H1 (cell line): ENCODE data around the gene NPSR1.

Experiments
- CHD2 ChIP-seq: IDR thresholded peaks from 2 replicates; pipeline ENCODE4 v1.6.1; 2012; ENCODE audit warnings: low read length, improper control_type of control experiment
- CTCF ChIP-seq, 3 experiments: IDR thresholded peaks; 1 replicate in 2 of 3; 2 replicates in 1 of 3; pipeline versions ENCODE4 v1.5.1 to v1.6.1; 2011; ENCODE audit warnings: low read length in 3 of 3, mild to moderate bottlenecking in 3 of 3, inconsistent platforms in 2 of 3, low read depth in 1 of 3, moderate library complexity in 1 of 3; ENCODE audit not compliant: insufficient read depth in 1 of 3; ENCODE audit errors: control extremely low read depth in 1 of 3
- EP300 ChIP-seq, 2 experiments: IDR thresholded peaks; 1 replicate in 1 of 2; 2 replicates in 1 of 2; pipeline ENCODE4 v1.6.1; 2011 to 2012; ENCODE audit warnings: low read depth in 2 of 2, low read length in 2 of 2, mild to moderate bottlenecking in 2 of 2, borderline replicate concordance in 1 of 2, inconsistent platforms in 1 of 2, moderate library complexity in 1 of 2
- GABPA ChIP-seq: IDR thresholded peaks from 2 replicates; pipeline ENCODE4 v1.6.1; 2011; ENCODE audit warnings: mild to moderate bottlenecking, low read length, moderate library complexity, borderline replicate concordance; ENCODE audit not compliant: insufficient read depth
- HDAC2 ChIP-seq, 2 experiments: fragments of 300-600 bp in 1 of 2; sonication (generic) in 1 of 2; IDR thresholded peaks; 2 replicates each; pipeline ENCODE4 v1.6.1; 2011 to 2012; ENCODE audit warnings: low read depth in 2 of 2, low read length in 2 of 2, mild to moderate bottlenecking in 2 of 2, moderate library complexity in 2 of 2, borderline replicate concordance in 1 of 2, inconsistent platforms in 1 of 2
- JUN ChIP-seq: IDR thresholded peaks from 2 replicates; pipeline ENCODE4 v1.6.1; 2011; ENCODE audit warnings: low read depth, mild to moderate bottlenecking, improper control_type of control experiment, low read length
- JUND ChIP-seq: IDR thresholded peaks from 2 replicates; pipeline ENCODE4 v1.6.1; 2011; ENCODE audit warnings: mild to moderate bottlenecking, improper control_type of control experiment, low read length
- MAX ChIP-seq: IDR thresholded peaks from 2 replicates; pipeline ENCODE4 v1.6.1; 2012; ENCODE audit warnings: inconsistent platforms
- POLR2A ChIP-seq, 2 experiments: IDR thresholded peaks; 1 replicate in 1 of 2; 2 replicates in 1 of 2; pipeline ENCODE4 v1.6.1; 2011; ENCODE audit warnings: low read depth in 2 of 2, low read length in 2 of 2, mild to moderate bottlenecking in 2 of 2; ENCODE audit errors: control extremely low read depth in 1 of 2
- POLR2AphosphoS5 ChIP-seq: IDR thresholded peaks from 2 replicates; pipeline ENCODE4 v1.6.1; 2011; ENCODE audit warnings: low read depth, low read length
- RAD21 ChIP-seq, 2 experiments: IDR thresholded peaks in 1 of 2; conservative IDR thresholded peaks in 1 of 2; 2 replicates each; pipeline ENCODE4 v1.6.1; 2011; ENCODE audit warnings: low read depth in 2 of 2, low read length in 2 of 2, improper control_type of control experiment in 1 of 2, inconsistent platforms in 1 of 2, mild to moderate bottlenecking in 1 of 2, moderate library complexity in 1 of 2
- RFX5 ChIP-seq: IDR thresholded peaks from 2 replicates; pipeline ENCODE4 v1.6.1; 2011; ENCODE audit warnings: low read depth, low read length, improper control_type of control experiment, borderline replicate concordance
- YY1 ChIP-seq: IDR thresholded peaks from 2 replicates; pipeline ENCODE4 v1.6.1; 2011; ENCODE audit warnings: low read depth, mild to moderate bottlenecking, low read length

GRCh38 chr7:34806831-34807230, 148.8 kb downstream of the NPSR1 start:
- no peak for TF ChIP-seq RAD21 (IDR thresholded peaks at IDR 0.05 in 1 of 2, conservative IDR thresholded peaks at IDR 0.05 in 1 of 2; ENCODE audit: low read depth in 2 of 2, low read length in 2 of 2)
- no peak for TF ChIP-seq POLR2AphosphoS5
- no peak for TF ChIP-seq CTCF (IDR thresholded peaks at IDR 0.05; ENCODE audit: control extremely low read depth in 1 of 3, insufficient read depth in 1 of 3, low read depth in 1 of 3, low read length in 3 of 3)
- TF ChIP-seq YY1: no peak
- no peak for TF ChIP-seq CHD2
- no peak for TF ChIP-seq RFX5
- no peak for TF ChIP-seq EP300 (IDR thresholded peaks at IDR 0.05; ENCODE audit: borderline replicate concordance in 1 of 2, low read depth in 2 of 2, low read length in 2 of 2)
- TF ChIP-seq POLR2A (IDR thresholded peaks at IDR 0.05; ENCODE audit: control extremely low read depth in 1 of 2, low read depth in 2 of 2, low read length in 2 of 2): no peak
- no peak for TF ChIP-seq MAX
- TF ChIP-seq JUND: no peak
- TF ChIP-seq HDAC2 (IDR thresholded peaks at IDR 0.05; ENCODE audit: borderline replicate concordance in 1 of 2, low read depth in 2 of 2, low read length in 2 of 2): no peak
- TF ChIP-seq JUN: no peak
- TF ChIP-seq GABPA: no peak
